ENCODE data around the gene MARVELD1. TPM values are rescaled to one million over a fixed set of nuclear protein-coding genes. Genes with fewer than 3 reads are reported as not detected.

The MARVELD1 gene
- total RNA-seq (2022; extraction: Qiagen RNA extraction; ENCODE audit: low read depth), result 36.5 to 45.4 TPM (median 39.9 TPM) in 5 replicates

GRCh38 chr10:97713339-97713825, at the start of gene MARVELD1:
MARVELD1 (plus strand) TSS chr10:97713730; CDS start chr10:97713877, 147 bp downstream.

GRCh38 chr10:97686962-97687784, 26.4 kb upstream of the MARVELD1 start, which contains the start of gene AVPI1:
AVPI1 (minus strand) TSS chr10:97687241; CDS start chr10:97679905, 7,336 bp downstream.

GRCh38 chr10:97736902-97737769, 23.6 kb downstream of the MARVELD1 start, which contains the start of gene ZFYVE27:
ZFYVE27 (plus strand) TSS chr10:97737128; CDS start chr10:97738478, 1,350 bp downstream.

Other genes starting within 250 kb of the MARVELD1 start
- gene MMS19, start 215.3 kb upstream of the MARVELD1 start, total RNA-seq (2022; extraction: Qiagen RNA extraction; ENCODE audit: low read depth), result 40.8 to 46.0 TPM (median 44.2 TPM) in 5 replicates
- 13.2 to 19.6 TPM (median 18.9 TPM) in 5 replicates for gene UBTD1, start 214.8 kb upstream of the MARVELD1 start, total RNA-seq (2022; extraction: Qiagen RNA extraction; ENCODE audit: low read depth)
- gene ANKRD2, start 141.0 kb upstream of the MARVELD1 start, total RNA-seq (2022; extraction: Qiagen RNA extraction; ENCODE audit: low read depth), result 2.8 to 6.8 TPM (median 4.4 TPM) in 5 replicates
- 0.83 to 1.7 TPM (median 0.93 TPM) in 5 replicates for gene HOGA1, start 129.3 kb upstream of the MARVELD1 start, total RNA-seq (2022; extraction: Qiagen RNA extraction; ENCODE audit: low read depth)
- not detected in 5 replicates for gene C10orf62, start 124.0 kb upstream of the MARVELD1 start, total RNA-seq (2022; extraction: Qiagen RNA extraction; ENCODE audit: low read depth)
- 6.1 to 7.9 TPM (median 6.8 TPM) in 5 replicates for gene MORN4, start 80.2 kb upstream of the MARVELD1 start, total RNA-seq (2022; extraction: Qiagen RNA extraction; ENCODE audit: low read depth)
- gene PI4K2A, start 73.1 kb upstream of the MARVELD1 start, total RNA-seq (2022; extraction: Qiagen RNA extraction; ENCODE audit: low read depth), result 26.1 to 29.6 TPM (median 28.8 TPM) in 5 replicates
- gene AVPI1, start 26.5 kb upstream of the MARVELD1 start, total RNA-seq (2022; extraction: Qiagen RNA extraction; ENCODE audit: low read depth), result 57.9 to 112 TPM (median 85.8 TPM) in 5 replicates
- gene ZFYVE27, start 23.4 kb downstream of the MARVELD1 start, total RNA-seq (2022; extraction: Qiagen RNA extraction; ENCODE audit: low read depth), result 19.5 to 25.5 TPM (median 24.7 TPM) in 5 replicates
- gene SFRP5, start 58.3 kb downstream of the MARVELD1 start, total RNA-seq (2022; extraction: Qiagen RNA extraction; ENCODE audit: low read depth), result 1.9 to 2.5 TPM (median 2.3 TPM) in 5 replicates
- 4.0 to 5.9 TPM (median 4.7 TPM) in 5 replicates for gene GOLGA7B, start 136.1 kb downstream of the MARVELD1 start, total RNA-seq (2022; extraction: Qiagen RNA extraction; ENCODE audit: low read depth)

All from A549 treated with RU486 at 1 μM for 4 hours (cell line).